ENCODE results near the gene ATP7A. TPM values are rescaled to one million over a fixed set of nuclear protein-coding genes. Genes with fewer than 3 reads are reported as not detected.
"Not testable (repeated sequence)": the region's sequence is repeated elsewhere in the genome, so short reads cannot be mapped to it uniquely, and the experiment has no call there.

Gene ATP7A
- total RNA-seq, 1 donor from 2014 or later = 12.1 TPM

GRCh38 chrX:78048052-78048451 is 137.6 kb downstream of the ATP7A start:
- Mint-ChIP-seq H3K27me3 (ENCODE audit: low read depth) (no peaks in the 10 kb centered on the region), H3K36me3 (ENCODE audit: low read depth) (no peaks in the 10 kb centered on the region), H3K4me3 (ENCODE audit: unreplicated experiment) (no peak overlapping the region), H3K9me3 (ENCODE audit: low read depth) (peaks cover 7% of the 10 kb centered on the region), H3K27ac (ENCODE audit: unreplicated experiment) (no peak overlapping the region), H3K4me1 (ENCODE audit: low read depth) (no peaks in the 10 kb centered on the region)
- no peak for DNase-seq (ENCODE audit: low spot score)
- TF ChIP-seq CTCF (IDR thresholded peaks at IDR 0.05) = no peak

GRCh38 chrX:78063687-78064086 is 153.2 kb downstream of the ATP7A start:
- Mint-ChIP-seq H3K27me3 (ENCODE audit: low read depth) (no peaks in the 10 kb centered on the region), H3K36me3 (ENCODE audit: low read depth) (no peaks in the 10 kb centered on the region), H3K27ac (ENCODE audit: unreplicated experiment) (peak overlapping the region; percentile 71), H3K9me3 (ENCODE audit: low read depth) (peaks cover 6% of the 10 kb centered on the region), H3K4me3 (ENCODE audit: unreplicated experiment) (no peak overlapping the region), H3K4me1 (ENCODE audit: low read depth) (peaks cover 10% of the 10 kb centered on the region)
- no peak for DNase-seq (ENCODE audit: low spot score)
- TF ChIP-seq CTCF (IDR thresholded peaks at IDR 0.05) = no peak

- no peak for TF ChIP-seq CTCF (IDR thresholded peaks at IDR 0.05)
- H3K27ac Mint-ChIP-seq (ENCODE audit: unreplicated experiment) = no peak overlapping the region
- H3K27me3 Mint-ChIP-seq (ENCODE audit: low read depth) = no peaks in the 10 kb centered on the region
- no peaks in the 10 kb centered on the region for H3K36me3 Mint-ChIP-seq (ENCODE audit: low read depth)
- H3K9me3 Mint-ChIP-seq (ENCODE audit: low read depth) = peaks cover 9% of the 10 kb centered on the region
- H3K4me3 Mint-ChIP-seq (ENCODE audit: unreplicated experiment) = no peak overlapping the region
- DNase-seq (ENCODE audit: low spot score) = no peak
- H3K4me1 Mint-ChIP-seq (ENCODE audit: low read depth) = peaks cover 10% of the 10 kb centered on the region
Measured at GRCh38 chrX:78064152-78064551, 153.7 kb downstream of the ATP7A start.

GRCh38 chrX:78064698-78065601 is 154.5 kb downstream of the ATP7A start:
- not testable (repeated sequence) for H3K36me3 Mint-ChIP-seq (ENCODE audit: low read depth); H3K27me3 Mint-ChIP-seq (ENCODE audit: low read depth); DNase-seq (ENCODE audit: low spot score); H3K4me3 Mint-ChIP-seq (ENCODE audit: unreplicated experiment)
- peak overlapping the region; percentile 88 for H3K27ac Mint-ChIP-seq (ENCODE audit: unreplicated experiment)
- peaks cover 10% of the 10 kb centered on the region for H3K4me1 Mint-ChIP-seq (ENCODE audit: low read depth)
- H3K9me3 Mint-ChIP-seq (ENCODE audit: low read depth) = peaks cover 13% of the 10 kb centered on the region

- DNase-seq (ENCODE audit: low spot score) = no peak
Measured at GRCh38 chrX:78066110-78066509, 155.6 kb downstream of the ATP7A start.

More at GRCh38 chrX:78066110-78066509, 155.6 kb downstream of the ATP7A start:
- no peak for TF ChIP-seq CTCF (IDR thresholded peaks at IDR 0.05)
- Mint-ChIP-seq H3K4me3 (ENCODE audit: unreplicated experiment) (no peak overlapping the region), H3K36me3 (ENCODE audit: low read depth) (no peaks in the 10 kb centered on the region), H3K9me3 (ENCODE audit: low read depth) (peaks cover 13% of the 10 kb centered on the region), H3K4me1 (ENCODE audit: low read depth) (peaks cover 10% of the 10 kb centered on the region), H3K27ac (ENCODE audit: unreplicated experiment) (no peak overlapping the region), H3K27me3 (ENCODE audit: low read depth) (no peaks in the 10 kb centered on the region)

Measured in chondrocyte (in vitro differentiated cells).